ENCODE data around the gene OR9G1.

Gene OR9G1

GRCh38 chr11:56740886-56741285 lies 42.0 kb downstream of the OR9G1 start:
- no peak overlapping the region for H2AFZ ChIP-seq
- no peaks in the 10 kb centered on the region for H3K36me3 ChIP-seq (ENCODE audit: control insufficient read depth, insufficient read depth, low read length)
- no peak overlapping the region for H3K4me2 ChIP-seq (ENCODE audit: low read length)
- H3K9me3 ChIP-seq (ENCODE audit: control insufficient read depth, low read length), result no peaks in the 10 kb centered on the region
- H3K4me3 ChIP-seq (ENCODE audit: low read depth, low read length), result no peak overlapping the region
- H3K27ac ChIP-seq, result no peak overlapping the region
- H3K9ac ChIP-seq, result no peak overlapping the region
- no peaks in the 10 kb centered on the region for H3K79me2 ChIP-seq
- H3K27me3 ChIP-seq (ENCODE audit: control insufficient read depth, insufficient read depth, low read length), result no peaks in the 10 kb centered on the region
- no peaks in the 10 kb centered on the region for H3K4me1 ChIP-seq
- TF ChIP-seq, protein P1, sequence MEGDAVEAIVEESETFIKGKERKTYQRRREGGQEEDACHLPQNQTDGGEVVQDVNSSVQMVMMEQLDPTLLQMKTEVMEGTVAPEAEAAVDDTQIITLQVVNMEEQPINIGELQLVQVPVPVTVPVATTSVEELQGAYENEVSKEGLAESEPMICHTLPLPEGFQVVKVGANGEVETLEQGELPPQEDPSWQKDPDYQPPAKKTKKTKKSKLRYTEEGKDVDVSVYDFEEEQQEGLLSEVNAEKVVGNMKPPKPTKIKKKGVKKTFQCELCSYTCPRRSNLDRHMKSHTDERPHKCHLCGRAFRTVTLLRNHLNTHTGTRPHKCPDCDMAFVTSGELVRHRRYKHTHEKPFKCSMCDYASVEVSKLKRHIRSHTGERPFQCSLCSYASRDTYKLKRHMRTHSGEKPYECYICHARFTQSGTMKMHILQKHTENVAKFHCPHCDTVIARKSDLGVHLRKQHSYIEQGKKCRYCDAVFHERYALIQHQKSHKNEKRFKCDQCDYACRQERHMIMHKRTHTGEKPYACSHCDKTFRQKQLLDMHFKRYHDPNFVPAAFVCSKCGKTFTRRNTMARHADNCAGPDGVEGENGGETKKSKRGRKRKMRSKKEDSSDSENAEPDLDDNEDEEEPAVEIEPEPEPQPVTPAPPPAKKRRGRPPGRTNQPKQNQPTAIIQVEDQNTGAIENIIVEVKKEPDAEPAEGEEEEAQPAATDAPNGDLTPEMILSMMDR (IDR thresholded peaks at IDR 0.05), result no peak

- Histone ChIP-seq H2AFZ (no peak within 1 kb of the TSS), H3K79me2 (no peaks in the 10 kb centered on the region), H3K4me3 (ENCODE audit: low read depth, low read length) (no peak within 1 kb of the TSS), H3K27ac (no peak within 1 kb of the TSS), H3K9me3 (ENCODE audit: control insufficient read depth, low read length) (no peaks in the 10 kb centered on the region), H3K4me1 (no peaks in the 10 kb centered on the region), H3K4me2 (ENCODE audit: low read length) (no peak within 1 kb of the TSS), H3K36me3 (ENCODE audit: control insufficient read depth, insufficient read depth, low read length) (no peaks in the 10 kb centered on the region), H3K9ac (no peak within 1 kb of the TSS), H3K27me3 (ENCODE audit: control insufficient read depth, insufficient read depth, low read length) (no peaks in the 10 kb centered on the region)
- TF ChIP-seq, protein P1 (IDR thresholded peaks at IDR 0.05), result no peak
These were observed 49.7 kb downstream of the OR9G1 start, which contains the start of gene OR9G4 for GRCh38 chr11:56748597-56748996. Gene OR9G4, minus strand, starts transcription at chr11:56748697. Its CDS starts 4,931 bp downstream, at chr11:56743766.

DNA sequence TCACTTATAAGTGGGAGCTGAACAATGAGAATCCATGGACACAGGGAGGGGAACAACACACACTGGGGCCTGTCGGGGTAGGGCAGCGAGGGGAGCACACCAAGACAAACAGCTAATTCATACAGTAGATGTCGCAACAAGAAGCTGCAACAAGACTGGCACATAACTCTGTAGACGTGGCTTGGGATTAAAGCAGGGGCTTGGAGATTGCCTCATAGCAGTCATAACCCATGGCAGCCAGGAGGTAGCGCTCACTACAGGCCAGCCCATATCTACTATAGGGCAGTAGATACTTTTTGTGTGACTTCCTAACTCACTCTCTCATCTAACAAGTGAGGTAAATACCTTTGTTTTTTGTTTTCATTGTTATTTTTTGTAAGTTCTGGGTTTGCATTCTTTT lies 51.3 kb downstream of the OR9G1 start:
- H3K9me3 ChIP-seq (ENCODE audit: control insufficient read depth, low read length), result no peaks in the 10 kb centered on the region
- H3K79me2 ChIP-seq, result no peaks in the 10 kb centered on the region
- H2AFZ ChIP-seq, result no peak overlapping the region
- no peak overlapping the region for H3K4me3 ChIP-seq (ENCODE audit: low read depth, low read length)
- H3K9ac ChIP-seq, result no peak overlapping the region
- H3K4me1 ChIP-seq, result no peaks in the 10 kb centered on the region
- H3K27ac ChIP-seq, result no peak overlapping the region
- no peaks in the 10 kb centered on the region for H3K27me3 ChIP-seq (ENCODE audit: control insufficient read depth, insufficient read depth, low read length)
- H3K36me3 ChIP-seq (ENCODE audit: control insufficient read depth, insufficient read depth, low read length), result no peaks in the 10 kb centered on the region
- TF ChIP-seq, protein P1 (IDR thresholded peaks at IDR 0.05), result no peak
- H3K4me2 ChIP-seq (ENCODE audit: low read length), result no peak overlapping the region

GRCh38 chr11:56751480-56751879 lies 52.6 kb downstream of the OR9G1 start:
- H3K27ac ChIP-seq, result no peak overlapping the region
- no peaks in the 10 kb centered on the region for H3K4me1 ChIP-seq
- TF ChIP-seq, protein P1 (IDR thresholded peaks at IDR 0.05), result no peak
- H3K79me2 ChIP-seq, result no peaks in the 10 kb centered on the region
- no peaks in the 10 kb centered on the region for H3K27me3 ChIP-seq (ENCODE audit: control insufficient read depth, insufficient read depth, low read length)
- no peaks in the 10 kb centered on the region for H3K36me3 ChIP-seq (ENCODE audit: control insufficient read depth, insufficient read depth, low read length)
- no peak overlapping the region for H3K4me3 ChIP-seq (ENCODE audit: low read depth, low read length)
- no peak overlapping the region for H2AFZ ChIP-seq
- no peak overlapping the region for H3K4me2 ChIP-seq (ENCODE audit: low read length)
- H3K9me3 ChIP-seq (ENCODE audit: control insufficient read depth, low read length), result no peaks in the 10 kb centered on the region
- H3K9ac ChIP-seq, result no peak overlapping the region
